Spleen (tissue), 11 donors: Measurements from ENCODE around the gene LDHD. TPM values are rescaled to one million over a fixed set of nuclear protein-coding genes. Genes with fewer than 3 reads are reported as not detected.

Source experiments
- DNase-seq: peaks from one replicate; pipeline ENCODE4 v3.0.0-alpha.2; 2020
- H3K27ac ChIP-seq, 8 donors: fragments of 200-600 bp; sonication (generic) in 7 of 8; 1 replicate in 4 of 8; 2 replicates in 4 of 8; pipeline versions ENCODE4 v1.5.0 to v1.8.0; 2016 to 2021; ENCODE audit warnings: inconsistent platforms in 4 of 8, mild to moderate bottlenecking in 4 of 8, moderate library complexity in 1 of 8
- H3K27me3 ChIP-seq, 7 donors: fragments of 200-600 bp; sonication (generic) in 6 of 7; replicated peaks in 1 of 7; 1 replicate in 4 of 7; 2 replicates in 3 of 7; pipeline versions ENCODE4 v1.5.0 to v1.8.0; 2016 to 2021; ENCODE audit warnings: inconsistent platforms in 3 of 7, mild to moderate bottlenecking in 1 of 7
- H3K36me3 ChIP-seq, 6 donors: fragments of 200-600 bp; sonication (generic) in 5 of 6; 1 replicate in 4 of 6; 2 replicates in 2 of 6; pipeline versions ENCODE4 v1.5.0 to v1.8.0; 2016 to 2021; ENCODE audit warnings: inconsistent platforms in 2 of 6
- H3K4me1 ChIP-seq, 6 donors: fragments of 200-600 bp; sonication (generic) in 5 of 6; 1 replicate in 3 of 6; 2 replicates in 3 of 6; pipeline versions ENCODE4 v1.5.0 to v1.8.0; 2016 to 2021; ENCODE audit warnings: inconsistent platforms in 3 of 6
- H3K4me3 ChIP-seq, 8 donors: fragments of 200-600 bp; sonication (generic) in 7 of 8; 1 replicate in 4 of 8; 2 replicates in 4 of 8; pipeline versions ENCODE4 v1.5.0 to v1.8.0; 2016 to 2021; ENCODE audit warnings: inconsistent platforms in 4 of 8, mild to moderate bottlenecking in 4 of 8, moderate library complexity in 2 of 8
- H3K9me3 ChIP-seq, 8 donors: fragments of 200-600 bp; sonication (generic) in 7 of 8; 1 replicate in 4 of 8; 2 replicates in 4 of 8; pipeline versions ENCODE4 v1.5.0 to v1.8.0; 2016 to 2021; ENCODE audit warnings: inconsistent platforms in 4 of 8
- CTCF ChIP-seq, 11 experiments: fragments of 200-600 bp in 7 of 11; fragments of 450-650 bp in 4 of 11; sonication (generic) in 4 of 11; IDR thresholded peaks in 8 of 11; conservative IDR thresholded peaks in 3 of 11; 1 replicate in 7 of 11; 2 replicates in 4 of 11; pipeline versions ENCODE4 v1.4.0 to v1.8.0; 2016 to 2021; ENCODE audit warnings: antibody characterized with exemption in 11 of 11, inconsistent platforms in 4 of 11, mild to moderate bottlenecking in 1 of 11
- POLR2A ChIP-seq, 3 donors: fragments of 450-650 bp; IDR thresholded peaks; one replicate each; pipeline ENCODE4 v1.5.1; 2017; ENCODE audit warnings: antibody characterized with exemption in 3 of 3, mild to moderate bottlenecking in 1 of 3
- POLR2AphosphoS5 ChIP-seq, 3 donors: sonication (generic); formaldehyde crosslinking; IDR thresholded peaks; one replicate each; pipeline ENCODE4 v1.5.1; 2017; ENCODE audit warnings: antibody characterized with exemption in 3 of 3
- WGBS, 5 donors: extraction: QIAGEN DNeasy Blood & Tissue Kit in 3 of 5; methylation state at CpG; one replicate each; pipeline versions ENCODE4 v1.1.5 to v1.1.7; 2013 to 2018; 5-methylcytosine and 5-hydroxymethylcytosine counted together
- intact Hi-C: fragments of 100-400 bp; cut with DNase I; formaldehyde crosslinking; loops from one replicate; pipeline ENCODE4 v1.15.0; 2023; ENCODE audit warnings: low total_unique reads
- polyA plus RNA-seq, 3 donors: library from polyadenylated mRNA; stranded (reverse); fragments of 200-250 nt; gene quantifications; one replicate each; pipeline ENCODE4 v1.2.1, GENCODE V29; 2013
- total RNA-seq, 7 donors: library from RNA; depleted of rRNA in 3 of 7; stranded (reverse); fragments of >200 nt in 3 of 7; fragmentation: NEBNext Ultra II Directional in 4 of 7; extraction: Animal tissue kit (Norgen Biotek cat#: 25700) in 4 of 7; gene quantifications; one replicate each; pipeline versions ENCODE4 v1.1.0 to v1.2.1, GENCODE V29; 2016 to 2021
- donor health status: healthy with polysubstance abuse.
- donor health status: DM: no; HTN: no; CAD: no; lungs with moderate emphysema.
- donor health status: DM: no; HTN: no; CAD: no.
- donor health status: Bipolar disorder and iron deficiency.
- donor health status: healthy.
- donor health status: DM: no; HTN: no; CAD: no.
- donor health status: DM: yes; HTN: yes; CAD: no.

LDHD gene
- total and polyA plus RNA-seq, 10 donors, result 0.53 to 3.3 (median 1.1) TPM

- no peaks in the 10 kb centered on the region for H3K36me3 ChIP-seq
- no peaks in the 10 kb centered on the region for H3K9me3 ChIP-seq
- H3K4me1 ChIP-seq, result peaks cover 12 to 77% (median 46%) of the 10 kb centered on the region in 6 donors
- intact Hi-C loops, result no loop called here
- H3K4me3 ChIP-seq, result peak overlapping the region in 1 of 8 donors; percentile 49
- peak overlapping the region in 3 of 8 donors; percentile 33 to 75 (median 55) for H3K27ac ChIP-seq
- DNase-seq, result no peak
- peaks cover 0 to 87% (median 25%) of the 10 kb centered on the region in 7 donors for H3K27me3 ChIP-seq
- 18 to 47% (median 34%) methylated on average over 4 to 7 of the region's 7 CpGs for WGBS, 5 donors
- TF ChIP-seq POLR2AphosphoS5 (IDR thresholded peaks at IDR 0.05) (no peak), CTCF (IDR thresholded peaks at IDR 0.05 in 8 of 11, conservative IDR thresholded peaks at IDR 0.05 in 3 of 11) (peak in 5 of 11 experiments; percentile 5 to 59 (median 43))
Observed at GRCh38 chr16:75111514-75111940, 5.1 kb downstream of the LDHD start.

- peak; percentile 48 to 67 (median 58) for TF ChIP-seq POLR2AphosphoS5 (IDR thresholded peaks at IDR 0.05)
- peak; percentile 77 to 94 (median 92) for TF ChIP-seq CTCF (IDR thresholded peaks at IDR 0.05 in 8 of 11, conservative IDR thresholded peaks at IDR 0.05 in 3 of 11)
- TF ChIP-seq POLR2A (IDR thresholded peaks at IDR 0.05), result no peak
- intact Hi-C loops, result no loop called here
- peaks cover 0 to 94% (median 25%) of the 10 kb centered on the region in 7 donors for H3K27me3 ChIP-seq
- H3K4me1 ChIP-seq, result peaks cover 12 to 77% (median 47%) of the 10 kb centered on the region in 6 donors
- DNase-seq, result peak; percentile 94
- peak overlapping the region in 4 of 8 donors; percentile 11 to 49 (median 16) for H3K4me3 ChIP-seq
- WGBS, 5 donors, result 21 to 29% (median 23%) methylated on average over 25 to 28 of the region's 28 CpGs
- peak overlapping the region in 5 of 8 donors; percentile 33 to 75 (median 55) for H3K27ac ChIP-seq
- no peaks in the 10 kb centered on the region for H3K36me3 ChIP-seq
- no peaks in the 10 kb centered on the region for H3K9me3 ChIP-seq
Observed at GRCh38 chr16:75110637-75111513, 5.7 kb downstream of the LDHD start.

- Histone ChIP-seq H3K9me3 (no peaks in the 10 kb centered on the region), H3K4me1 (peaks cover 20 to 83% (median 55%) of the 10 kb centered on the region in 6 donors), H3K36me3 (no peaks in the 10 kb centered on the region), H3K27me3 (peaks cover 0 to 100% (median 25%) of the 10 kb centered on the region in 7 donors), H3K4me3 (no peak overlapping the region), H3K27ac (peak overlapping the region in 4 of 8 donors; percentile 28 to 75 (median 58))
- DNase-seq, result peak; percentile 79
- intact Hi-C loops, result no loop called here
- 60 to 74% (median 64%) methylated on average over 4 to 10 of the region's 10 CpGs for WGBS, 5 donors
- TF ChIP-seq POLR2AphosphoS5 (IDR thresholded peaks at IDR 0.05) (no peak), CTCF (IDR thresholded peaks at IDR 0.05 in 8 of 11, conservative IDR thresholded peaks at IDR 0.05 in 3 of 11) (no peak), POLR2A (IDR thresholded peaks at IDR 0.05) (no peak)
Observed at GRCh38 chr16:75109732-75110243, 6.8 kb downstream of the LDHD start.
